HuH-7 (cell line): ENCODE measurements around the gene STX7.
"Not testable (repeated sequence)": the region's sequence is repeated elsewhere in the genome, so short reads cannot be mapped to it uniquely, and the experiment has no call there.

Experiments used
- DNase-seq: peaks from one replicate; pipeline ENCODE4 v3.0.0; 2011; ENCODE audit warnings: low spot score

The STX7 gene, protein sequence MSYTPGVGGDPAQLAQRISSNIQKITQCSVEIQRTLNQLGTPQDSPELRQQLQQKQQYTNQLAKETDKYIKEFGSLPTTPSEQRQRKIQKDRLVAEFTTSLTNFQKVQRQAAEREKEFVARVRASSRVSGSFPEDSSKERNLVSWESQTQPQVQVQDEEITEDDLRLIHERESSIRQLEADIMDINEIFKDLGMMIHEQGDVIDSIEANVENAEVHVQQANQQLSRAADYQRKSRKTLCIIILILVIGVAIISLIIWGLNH

GRCh38 chr6:132512638-132513632 is at the start of gene STX7:
Gene STX7, minus strand, starts transcription at chr6:132513116. Its CDS starts 9,586 bp downstream, at chr6:132503530.
- DNase-seq, result peak; percentile 95

GRCh38 chr6:132560087-132560486 is 47.2 kb upstream of the STX7 start:
- DNase-seq, result not testable (repeated sequence)

DNA sequence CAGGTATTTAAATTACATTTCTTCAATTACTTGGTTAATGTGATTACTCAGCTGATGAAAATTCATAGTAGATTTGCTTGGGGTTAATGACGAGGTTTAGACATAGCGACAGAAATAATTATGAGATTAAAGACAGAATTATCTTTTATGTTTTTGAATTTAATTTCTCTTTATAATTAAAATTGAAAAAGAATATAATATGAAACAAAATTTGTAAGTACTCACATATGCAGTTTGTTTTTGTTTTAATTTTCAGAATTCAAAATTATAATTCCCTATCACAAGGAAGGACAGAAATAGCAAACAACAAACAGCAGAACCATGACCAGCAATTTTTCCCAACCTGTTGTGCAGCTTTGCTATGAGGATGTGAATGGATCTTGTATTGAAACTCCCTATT is 39.5 kb upstream of the STX7 start, which contains the start of gene TAAR8:
TSS of gene TAAR8 (plus strand) at position 301 of the 400 bp plus-strand sequence. CDS start at position 322, 21 bp downstream.
- no peak for DNase-seq

GRCh38 chr6:132551214-132551613 is 38.3 kb upstream of the STX7 start:
- DNase-seq, result no peak

DNA sequence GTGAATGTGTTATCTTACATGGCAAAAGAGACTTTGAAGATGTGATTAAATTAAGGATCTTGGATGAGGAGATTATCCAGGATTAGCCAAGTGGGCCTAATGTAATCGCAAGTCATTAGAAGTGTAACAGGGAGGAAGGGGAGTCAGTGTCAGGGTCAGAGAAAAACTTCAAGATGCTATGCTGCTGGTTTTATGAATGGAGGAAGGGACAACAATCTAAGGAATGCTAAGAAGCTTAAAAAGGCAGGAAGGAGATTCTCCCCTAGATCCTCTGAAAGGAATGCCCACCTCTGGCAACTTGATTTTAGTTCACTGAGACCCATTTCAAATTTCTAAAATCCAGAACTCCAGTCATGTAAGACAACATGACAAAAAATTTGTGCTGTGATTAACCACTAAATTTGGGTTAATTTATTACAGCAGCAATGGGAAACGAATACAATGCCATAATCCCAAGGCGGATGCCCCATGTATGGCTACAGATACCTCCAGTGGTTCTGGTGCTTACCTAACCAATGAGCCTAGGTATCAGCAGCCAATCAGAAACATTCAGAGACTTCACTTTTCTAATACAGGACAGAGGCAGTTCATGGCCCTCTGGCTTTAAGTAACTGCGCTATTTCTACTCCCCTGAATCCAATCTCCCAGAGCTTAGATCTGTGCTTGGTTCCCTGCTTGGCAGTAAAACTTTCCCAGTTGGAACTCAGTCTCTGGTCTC is 36.0 kb upstream of the STX7 start:
- DNase-seq, result no peak

DNA sequence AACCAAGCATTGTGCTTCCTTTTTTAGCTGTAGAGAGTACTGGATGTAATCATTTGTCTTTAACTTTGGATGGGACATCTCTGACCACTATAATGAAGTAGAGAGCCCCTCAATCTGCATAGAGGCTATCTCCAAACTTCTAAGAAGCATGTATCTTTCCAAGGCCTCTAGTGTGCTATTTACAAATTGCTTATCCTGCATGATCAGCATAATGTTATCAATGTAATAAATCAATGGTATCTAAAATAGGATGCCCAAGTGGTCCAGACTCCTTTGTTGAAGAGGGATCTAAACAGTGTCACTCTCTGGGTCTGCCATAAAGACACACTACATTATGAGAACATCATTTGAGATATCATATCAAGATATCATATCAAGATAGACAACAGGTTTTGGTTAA is 31.9 kb upstream of the STX7 start:
- no peak for DNase-seq

DNA sequence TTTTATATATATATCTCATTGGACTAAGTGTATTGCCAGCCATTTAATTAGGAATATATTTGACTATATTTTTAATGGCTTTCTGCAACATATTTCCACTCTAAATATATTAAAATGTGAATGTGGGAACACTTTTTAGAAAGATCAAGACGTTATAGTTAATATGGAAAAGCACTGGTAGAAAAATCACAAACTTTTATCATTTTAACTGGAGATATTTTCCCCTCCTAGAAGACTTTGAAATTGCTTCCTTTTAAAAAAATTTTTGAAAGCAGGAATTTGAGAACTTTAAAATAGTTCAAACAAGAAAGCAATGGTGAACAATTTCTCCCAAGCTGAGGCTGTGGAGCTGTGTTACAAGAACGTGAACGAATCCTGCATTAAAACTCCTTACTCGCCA is 25.1 kb upstream of the STX7 start, which contains the start of gene TAAR9:
TSS of gene TAAR9 (plus strand) at position 301 of the 400 bp plus-strand sequence. CDS start at position 314, 13 bp downstream.
- no peak for DNase-seq

- no peak for DNase-seq
Observed at GRCh38 chr6:132537145-132537544, 24.2 kb upstream of the STX7 start.

DNA sequence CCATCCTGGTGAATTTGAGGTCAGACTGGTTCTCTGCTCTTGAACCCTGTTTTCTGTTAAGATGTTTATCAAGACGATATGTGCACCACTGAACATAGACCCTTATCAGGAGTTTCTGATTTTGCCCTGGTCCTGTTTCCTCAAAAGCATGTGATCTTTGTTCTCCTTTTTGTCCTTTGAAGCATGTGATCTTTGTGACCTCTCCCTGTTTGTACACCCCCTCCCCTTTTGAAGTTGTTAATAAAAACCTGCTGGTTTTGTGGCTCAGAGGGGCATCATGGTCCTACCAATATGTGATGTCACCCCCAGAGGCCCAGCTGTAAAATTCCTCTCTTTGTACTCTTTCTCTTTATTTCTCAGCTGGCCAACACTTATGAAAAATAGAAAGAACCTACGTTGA is 21.6 kb upstream of the STX7 start:
- not testable (repeated sequence) for DNase-seq

DNA sequence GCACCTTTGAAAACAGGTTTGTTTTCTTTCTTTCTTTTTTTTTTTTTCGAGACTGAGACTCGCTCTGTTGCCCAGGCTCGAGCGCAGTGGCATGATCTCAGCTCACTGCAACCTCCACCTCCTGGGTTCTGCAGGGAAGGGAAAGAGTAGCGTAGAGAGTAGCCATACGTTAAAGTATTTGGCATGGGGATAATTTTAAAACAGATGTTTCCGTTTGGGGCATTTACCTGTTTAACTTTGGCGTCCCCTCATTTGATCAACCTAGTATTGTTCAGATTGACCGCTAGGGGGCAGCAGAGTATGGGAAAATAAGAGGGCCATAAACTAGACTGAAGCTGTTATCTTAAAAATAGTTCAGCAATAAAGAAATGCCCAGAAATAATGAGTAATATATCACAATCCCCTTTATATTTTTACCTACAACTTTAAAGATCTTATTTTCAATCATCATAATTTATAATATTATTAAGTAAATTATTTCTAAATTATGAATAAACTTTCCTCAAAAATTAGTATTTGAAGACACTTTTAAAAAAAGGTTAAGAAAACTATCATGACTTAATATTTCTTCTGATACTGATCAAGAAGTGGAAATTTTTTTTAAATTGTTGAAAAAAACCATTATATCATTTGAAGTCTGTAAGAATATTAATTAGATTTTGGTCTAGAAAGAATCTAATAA is 17.5 kb upstream of the STX7 start:
- peak; percentile 17 for DNase-seq

DNA sequence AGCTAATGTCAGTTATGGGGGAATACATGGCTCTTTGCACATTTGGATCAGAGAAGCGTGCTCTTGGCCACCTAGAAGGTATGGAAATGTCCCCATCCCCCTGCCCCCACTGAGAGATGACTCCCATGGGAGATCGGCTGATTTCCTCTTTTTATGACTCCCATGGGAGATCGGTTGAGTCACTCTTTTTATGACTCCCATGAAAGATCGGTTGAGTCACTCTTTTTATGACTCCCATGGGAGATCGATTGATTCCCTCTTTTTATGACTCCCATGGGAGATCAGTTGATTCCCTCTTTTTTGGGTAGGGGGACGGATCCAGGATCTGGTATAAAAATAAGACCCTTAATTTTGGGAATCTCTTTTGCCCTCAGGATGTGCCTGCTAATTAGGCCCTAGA is 14.9 kb upstream of the STX7 start:
- no peak for DNase-seq

- no peak for DNase-seq
Observed at GRCh38 chr6:132526461-132526860, 13.5 kb upstream of the STX7 start.

DNA sequence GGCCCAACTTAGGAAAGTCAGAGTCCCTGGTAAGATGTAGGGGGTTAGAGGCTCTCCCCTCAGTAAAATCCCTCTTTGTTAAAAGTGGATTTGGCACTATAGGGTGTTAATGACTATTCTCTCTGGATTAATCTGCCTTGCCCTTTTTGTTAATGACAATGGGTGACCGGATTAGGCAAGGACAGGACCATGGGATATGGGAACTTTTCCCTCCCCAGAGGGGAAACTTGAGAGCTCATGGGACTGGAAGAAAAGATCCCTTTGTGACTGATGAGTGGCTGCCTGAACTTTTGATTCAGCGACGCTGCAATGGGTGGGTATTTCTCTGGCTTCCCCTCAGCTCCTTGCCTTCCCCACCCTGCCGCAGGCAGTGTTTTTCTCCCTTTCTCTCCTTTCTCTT is 12.9 kb upstream of the STX7 start:
- no peak for DNase-seq

DNA sequence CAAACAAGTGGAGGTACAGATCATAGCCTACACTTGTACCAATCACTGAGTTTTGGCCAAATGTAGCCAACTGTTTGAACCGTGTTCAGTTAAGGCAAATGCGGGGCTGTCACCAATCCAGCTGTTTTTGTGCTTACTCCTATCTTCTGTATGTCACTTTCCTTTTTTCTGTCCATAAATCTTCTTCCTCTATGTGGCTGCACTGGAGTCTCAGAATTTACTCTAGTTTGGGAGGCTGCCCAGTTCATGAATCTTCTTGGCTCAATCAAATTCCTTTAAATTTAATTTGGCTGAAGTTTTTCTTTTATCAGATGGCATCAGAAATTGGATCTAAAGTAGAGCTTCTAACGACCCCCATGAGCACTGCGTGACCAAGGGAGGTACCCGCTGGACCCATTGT is 11.7 kb upstream of the STX7 start:
- DNase-seq, result no peak

DNA sequence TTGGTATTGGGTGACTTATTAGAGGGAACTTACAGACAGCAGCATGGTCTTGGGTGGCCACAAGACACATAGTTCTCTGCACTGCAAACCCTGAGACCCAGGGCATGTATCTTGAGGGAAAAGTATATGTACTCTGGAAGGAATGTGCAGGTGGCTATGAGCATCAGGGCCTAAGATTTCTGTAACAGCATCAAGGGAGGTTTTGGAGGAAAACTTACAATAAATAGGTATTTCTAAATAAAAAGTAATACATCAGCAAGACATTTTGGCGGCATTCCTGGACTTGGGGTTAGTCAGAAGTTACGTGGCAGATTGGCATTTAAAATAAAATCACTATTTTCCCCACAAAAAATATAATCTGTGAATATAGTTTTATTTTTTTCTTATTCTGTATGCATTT is 8.0 kb upstream of the STX7 start:
- DNase-seq, result no peak

- DNase-seq, result no peak
Observed at GRCh38 chr6:132515386-132515785, 2.5 kb upstream of the STX7 start.

- DNase-seq, result no peak
Observed at GRCh38 chr6:132513831-132514545, 1.1 kb upstream of the STX7 start.

DNA sequence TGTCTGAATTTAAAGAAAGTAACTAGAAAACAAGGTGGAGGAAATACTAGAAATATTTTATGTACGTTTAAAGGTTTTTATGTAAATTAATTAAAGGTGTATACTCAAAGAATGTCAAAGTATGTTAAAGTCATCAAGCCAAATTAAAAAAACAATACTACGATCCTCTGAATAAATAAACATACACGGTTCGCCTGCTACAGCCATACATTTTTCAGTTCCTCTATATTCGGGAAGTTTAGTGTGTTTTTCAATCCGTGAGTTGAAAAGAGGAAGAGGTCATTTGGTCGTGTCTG is 626 bp downstream of the STX7 start:
- no peak for DNase-seq

GRCh38 chr6:132511831-132512220 is 1.1 kb downstream of the STX7 start:
- no peak for DNase-seq

GRCh38 chr6:132511210-132511830 is 1.6 kb downstream of the STX7 start:
- DNase-seq, result peak; percentile 16
